ENCODE measurements around the gene RB1.

RB1 gene

DNA sequence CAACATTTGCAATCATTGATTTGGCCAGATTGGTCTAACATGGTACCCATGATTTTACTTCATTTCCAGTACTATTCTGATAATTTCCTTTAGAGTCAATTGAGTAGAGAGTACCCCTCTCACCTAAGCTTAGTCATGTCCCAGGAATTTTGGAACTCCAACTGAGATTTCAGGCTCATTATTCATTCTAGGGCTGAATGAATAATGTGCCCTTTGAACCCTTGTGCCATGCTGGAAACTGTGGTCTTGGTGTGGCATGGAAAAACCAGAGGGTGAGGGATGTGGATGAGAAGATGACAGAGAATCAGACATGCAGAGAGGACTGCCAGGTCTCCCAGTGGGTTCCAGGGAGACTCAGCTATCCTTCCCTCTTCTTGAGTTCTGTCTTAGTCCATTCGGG lies 40.4 kb upstream of the RB1 start:
- TF ChIP-seq, protein P1, sequence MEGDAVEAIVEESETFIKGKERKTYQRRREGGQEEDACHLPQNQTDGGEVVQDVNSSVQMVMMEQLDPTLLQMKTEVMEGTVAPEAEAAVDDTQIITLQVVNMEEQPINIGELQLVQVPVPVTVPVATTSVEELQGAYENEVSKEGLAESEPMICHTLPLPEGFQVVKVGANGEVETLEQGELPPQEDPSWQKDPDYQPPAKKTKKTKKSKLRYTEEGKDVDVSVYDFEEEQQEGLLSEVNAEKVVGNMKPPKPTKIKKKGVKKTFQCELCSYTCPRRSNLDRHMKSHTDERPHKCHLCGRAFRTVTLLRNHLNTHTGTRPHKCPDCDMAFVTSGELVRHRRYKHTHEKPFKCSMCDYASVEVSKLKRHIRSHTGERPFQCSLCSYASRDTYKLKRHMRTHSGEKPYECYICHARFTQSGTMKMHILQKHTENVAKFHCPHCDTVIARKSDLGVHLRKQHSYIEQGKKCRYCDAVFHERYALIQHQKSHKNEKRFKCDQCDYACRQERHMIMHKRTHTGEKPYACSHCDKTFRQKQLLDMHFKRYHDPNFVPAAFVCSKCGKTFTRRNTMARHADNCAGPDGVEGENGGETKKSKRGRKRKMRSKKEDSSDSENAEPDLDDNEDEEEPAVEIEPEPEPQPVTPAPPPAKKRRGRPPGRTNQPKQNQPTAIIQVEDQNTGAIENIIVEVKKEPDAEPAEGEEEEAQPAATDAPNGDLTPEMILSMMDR (IDR thresholded peaks at IDR 0.05), result no peak

DNA sequence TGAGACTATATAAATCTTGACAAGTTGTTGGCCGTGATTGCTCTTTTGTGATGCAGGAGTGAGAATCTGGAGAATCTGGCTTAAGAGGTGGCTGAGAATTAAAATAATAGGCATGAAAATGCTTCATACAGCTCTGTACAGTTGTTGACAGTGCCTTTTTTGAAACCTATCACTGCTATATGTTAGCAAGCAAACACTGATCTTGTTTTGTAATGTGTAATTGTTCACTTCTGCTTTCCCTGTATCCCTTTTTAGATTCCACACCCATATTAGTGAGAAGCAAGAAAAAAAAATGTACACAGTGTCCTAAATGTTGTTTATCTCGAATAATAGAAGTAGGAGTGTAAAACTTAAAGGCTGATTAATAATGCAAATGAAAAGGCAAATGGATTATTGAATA lies 39.5 kb upstream of the RB1 start:
- TF ChIP-seq, protein P1 (IDR thresholded peaks at IDR 0.05), result no peak

DNA sequence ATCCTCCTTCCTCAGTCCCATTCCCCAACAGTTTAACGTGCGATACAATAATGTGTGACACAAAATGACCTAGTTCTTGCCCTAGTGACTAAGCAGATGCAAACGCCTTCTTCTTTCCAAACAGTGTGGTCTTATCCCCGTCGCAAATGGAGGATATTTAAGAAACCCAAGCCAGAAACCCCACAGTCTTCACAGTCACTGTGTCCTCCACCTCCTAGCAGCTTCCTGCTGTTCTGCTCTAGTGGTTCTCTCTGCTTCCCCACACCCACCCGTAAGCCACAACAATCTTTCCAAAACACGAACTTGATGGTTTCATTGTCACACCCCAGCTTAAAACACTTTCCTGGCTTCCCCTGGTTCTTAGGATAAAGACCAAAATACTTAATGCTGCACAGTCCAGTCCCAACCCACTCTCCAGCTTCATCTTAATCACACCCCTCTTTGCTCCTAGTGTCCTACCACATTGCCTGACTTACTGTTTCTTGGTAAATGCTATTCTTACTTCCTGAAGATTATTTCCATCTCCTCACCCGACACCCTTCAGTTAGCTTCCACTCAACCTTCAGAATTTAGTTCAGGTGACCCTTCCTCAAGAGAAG lies 38.2 kb upstream of the RB1 start:
- TF ChIP-seq, protein P1 (IDR thresholded peaks at IDR 0.05), result no peak

DNA sequence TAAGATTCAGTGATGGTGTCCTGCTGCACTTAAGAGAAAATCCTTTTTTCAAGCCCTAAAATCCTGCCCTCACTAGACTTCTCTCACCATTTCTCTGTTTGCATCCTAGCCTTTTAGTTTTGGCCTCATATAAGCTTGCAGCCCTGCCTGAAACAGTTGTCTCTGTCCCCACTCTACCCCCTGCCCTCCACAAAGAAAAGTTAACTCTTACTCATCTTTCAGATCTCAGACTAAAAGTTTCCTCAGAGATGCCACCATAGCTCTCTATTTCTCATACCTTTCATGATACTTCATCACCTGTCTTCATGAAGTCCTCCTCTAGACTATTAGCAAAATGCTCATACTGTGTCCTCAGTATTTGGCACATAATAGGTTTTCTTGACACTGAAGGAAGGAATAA lies 37.4 kb upstream of the RB1 start:
- TF ChIP-seq, protein P1 (IDR thresholded peaks at IDR 0.05), result no peak

DNA sequence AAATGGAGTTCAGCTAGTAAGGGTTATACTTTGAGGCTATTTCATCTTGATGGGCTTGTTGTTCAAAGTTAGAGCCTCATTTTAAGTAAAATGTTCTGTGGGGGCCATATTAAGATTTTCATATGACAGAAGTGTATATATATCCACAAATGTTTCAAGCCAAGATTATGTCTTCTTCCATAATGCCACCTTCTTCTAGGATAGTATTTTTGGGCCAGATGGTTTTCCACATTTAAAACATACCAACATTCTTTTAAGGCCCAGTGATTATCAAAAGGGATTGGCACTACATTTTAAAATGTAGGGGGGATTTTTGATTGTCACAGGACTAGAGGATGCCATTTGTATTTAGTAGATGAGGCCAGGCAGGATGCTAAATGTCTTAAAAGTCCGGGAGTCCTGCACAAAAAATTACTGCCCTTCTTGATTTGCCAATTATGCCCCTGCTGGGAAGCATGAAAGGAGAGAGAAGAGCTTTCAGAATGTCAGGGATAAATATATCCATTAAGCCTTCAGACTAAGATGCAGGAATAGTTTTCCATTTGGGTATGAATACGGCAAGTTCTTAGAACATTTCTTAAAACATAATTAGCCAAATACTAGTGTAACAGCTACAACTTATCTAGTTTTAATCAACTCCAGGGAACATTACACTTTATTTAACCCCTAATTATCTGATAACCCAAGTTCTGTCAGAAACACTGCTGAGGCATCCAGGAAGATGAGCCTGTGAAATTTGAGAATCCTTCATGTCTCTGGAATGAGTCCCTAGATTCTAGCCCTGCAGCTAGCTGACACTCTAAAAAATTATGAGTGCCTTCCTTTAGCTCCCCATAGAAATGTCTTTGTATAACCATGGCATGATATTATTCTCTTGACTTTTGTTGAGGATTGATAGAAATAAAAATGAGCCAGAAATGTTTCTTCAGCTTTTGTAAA lies 36.6 kb upstream of the RB1 start:
- TF ChIP-seq, protein P1 (IDR thresholded peaks at IDR 0.05), result no peak

DNA sequence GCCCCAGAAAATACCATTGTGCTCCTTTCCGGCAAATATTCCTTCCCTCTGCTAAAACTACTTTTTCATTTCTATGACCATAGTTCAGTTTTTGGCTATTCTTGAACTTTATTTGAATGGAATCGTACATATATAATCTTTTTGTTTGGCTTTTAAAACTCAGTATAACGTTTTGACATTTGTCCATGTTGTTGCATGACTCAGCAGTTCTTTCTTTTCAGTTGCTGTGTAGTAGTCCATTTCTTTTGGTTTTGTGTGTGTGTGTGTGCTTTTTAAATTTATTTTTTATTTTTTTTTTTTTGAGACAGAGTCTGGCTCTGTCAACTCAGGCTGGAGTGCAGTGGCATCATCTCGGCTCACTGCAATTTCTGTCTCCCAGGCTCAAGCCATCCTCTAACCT lies 35.5 kb upstream of the RB1 start:
- TF ChIP-seq, protein P1 (IDR thresholded peaks at IDR 0.05), result no peak

DNA sequence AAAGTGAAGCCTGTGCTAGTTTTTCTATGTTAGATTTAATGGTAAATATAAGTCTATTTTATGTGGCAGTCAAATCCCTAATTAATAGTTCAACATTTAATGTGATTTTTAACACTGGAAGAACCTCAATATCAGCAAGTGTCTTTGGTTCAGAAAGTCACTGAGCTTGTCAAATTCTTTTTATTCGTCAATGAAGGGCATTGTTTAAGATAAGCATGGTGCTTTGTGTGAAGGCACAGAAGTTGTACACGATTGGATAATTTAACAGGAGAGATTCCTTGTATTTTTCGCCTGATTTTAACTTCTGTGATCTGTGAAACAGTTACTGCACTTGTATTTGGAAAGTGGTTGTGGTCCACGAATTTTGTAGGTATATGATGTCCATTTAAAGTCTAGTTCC lies 30.2 kb upstream of the RB1 start:
- TF ChIP-seq, protein P1 (IDR thresholded peaks at IDR 0.05), result no peak

All from LNCAP (cell line).